HCT116 (cell line): ENCODE results near the gene NR2E3. TPM values are rescaled to one million over a fixed set of nuclear protein-coding genes. Genes with fewer than 3 reads are reported as not detected.

ENCODE experiments used
- ATAC-seq: fragments of 200-7000 bp; cut with Tn5 transposase; 2 replicates; pipeline ENCODE4 v1.9.1; 2020; ENCODE audit warnings: mild to moderate bottlenecking, moderate library complexity
- BruUV-seq: library from RNA; stranded (reverse); fragments of 400-500 nt; replicated peaks from 2 replicates; lab custom pipeline; 2021; lab: Mats Ljungman, UMichigan
- CTCF ChIA-PET: fragments of 300-600 bp; sonication (Branson Sonifier 250); formaldehyde crosslinking; loops from one replicate; lab custom pipeline; 2021; ENCODE audit warnings: antibody characterized with exemption; lab: Charles Lee
- POLR2A ChIA-PET: fragments of 300-600, 350-600 bp; sonication (Branson Sonifier 250); formaldehyde crosslinking; loops from one replicate; lab custom pipeline; 2021; ENCODE audit warnings: antibody characterized with exemption; lab: Charles Lee
- RAD21 ChIA-PET, 2 experiments: fragments of 300-600 bp; sonication (Branson Sonifier 250); formaldehyde crosslinking; loops; one replicate each; lab custom pipeline; 2023; ENCODE audit warnings: low total read pairs in 2 of 2; ENCODE audit not compliant: uncharacterized antibody in 2 of 2, unreplicated experiment in 2 of 2, low non-redundant PET in 1 of 2; lab: Charles Lee
- DNase-seq: peaks from one replicate; pipeline ENCODE4 v3.0.0-alpha.2; 2010; ENCODE audit warnings: low read depth, low spot score
- H2AFZ ChIP-seq: fragments of 200-600 bp; shearing (Covaris generic), sonication (generic); 2 replicates; pipeline ENCODE4 v1.6.1; 2017; ENCODE audit warnings: low read depth, mixed run types, mixed read lengths, antibody characterized with exemption, low read length; ENCODE audit not compliant: poor library complexity, severe bottlenecking
- H3K27ac ChIP-seq: 2 replicates; pipeline ENCODE4 v1.5.1; 2012; ENCODE audit warnings: low read depth, low read length
- H3K27me3 ChIP-seq: fragments of 200-600 bp; sonication (generic); 2 replicates; pipeline ENCODE4 v1.6.1; 2016; ENCODE audit warnings: mixed run types, low read length, mixed read lengths; ENCODE audit not compliant: insufficient read depth
- H3K36me3 ChIP-seq, 2 experiments: fragments of 200-500 bp in 1 of 2; fragments of 200-600 bp in 1 of 2; sonication (Bioruptor generic) in 1 of 2; sonication (generic) in 1 of 2; 2 replicates each; pipeline versions ENCODE4 v1.5.1 to v1.6.1; 2014 to 2016; ENCODE audit warnings: low read length in 2 of 2, inconsistent platforms in 1 of 2, mixed read lengths in 1 of 2, mixed run types in 1 of 2; ENCODE audit not compliant: insufficient read depth in 2 of 2, control insufficient read depth in 1 of 2
- H3K4me1 ChIP-seq, 2 experiments: fragments of 200-600 bp in 1 of 2; sonication (generic) in 1 of 2; 2 replicates each; pipeline versions ENCODE4 v1.5.1 to v1.6.1; 2012 to 2017; ENCODE audit warnings: low read length in 2 of 2, inconsistent platforms in 1 of 2, mild to moderate bottlenecking in 1 of 2, mixed read lengths in 1 of 2, mixed run types in 1 of 2, moderate library complexity in 1 of 2; ENCODE audit not compliant: insufficient read depth in 2 of 2, control insufficient read depth in 1 of 2
- H3K4me2 ChIP-seq: fragments of 200-600 bp; sonication (generic); 2 replicates; pipeline ENCODE4 v1.6.1; 2017; ENCODE audit warnings: mixed run types, low read length, mixed read lengths
- H3K4me3 ChIP-seq, 2 experiments: fragments of 200-600 bp in 1 of 2; sonication (generic) in 1 of 2; replicated peaks in 1 of 2; 2 replicates each; pipeline ENCODE4 v1.5.1; 2011 to 2016; ENCODE audit warnings: low read length in 2 of 2, control low read depth in 1 of 2, low read depth in 1 of 2, mild to moderate bottlenecking in 1 of 2, mixed read lengths in 1 of 2, mixed run types in 1 of 2
- H3K79me2 ChIP-seq: fragments of 200-600 bp; sonication (generic); 2 replicates; pipeline ENCODE4 v1.6.1; 2017; ENCODE audit warnings: mild to moderate bottlenecking, mixed run types, low read length, moderate library complexity, mixed read lengths; ENCODE audit not compliant: insufficient read depth
- H3K9ac ChIP-seq: fragments of 200-600 bp; sonication (generic); 2 replicates; pipeline ENCODE4 v1.6.1; 2016; ENCODE audit warnings: low read length, mixed read lengths
- H3K9me2 ChIP-seq: fragments of 200-600 bp; sonication (generic), shearing (Covaris generic); 2 replicates; pipeline ENCODE4 v1.6.1; 2017; ENCODE audit warnings: mixed run types, mild to moderate bottlenecking, moderate library complexity; ENCODE audit not compliant: insufficient read depth
- H3K9me3 ChIP-seq, 2 experiments: fragments of 200-500 bp in 1 of 2; fragments of 200-600 bp in 1 of 2; sonication (Bioruptor generic) in 1 of 2; sonication (generic) in 1 of 2; 2 replicates each; pipeline ENCODE4 v1.6.1; 2014 to 2017; ENCODE audit warnings: low read length in 2 of 2, mixed read lengths in 2 of 2, inconsistent platforms in 1 of 2, low read depth in 1 of 2, mild to moderate bottlenecking in 1 of 2, mixed run types in 1 of 2, moderate library complexity in 1 of 2; ENCODE audit not compliant: control insufficient read depth in 1 of 2, insufficient read depth in 1 of 2
- H4K20me1 ChIP-seq: fragments of 200-600 bp; sonication (generic), shearing (Covaris generic); 2 replicates; pipeline ENCODE4 v1.6.1; 2017; ENCODE audit warnings: mixed run types, mild to moderate bottlenecking, moderate library complexity; ENCODE audit not compliant: insufficient read depth
- CBX3 ChIP-seq: IDR thresholded peaks from 2 replicates; pipeline ENCODE4 v1.6.1; 2012; ENCODE audit warnings: low read depth
- CEBPB ChIP-seq: IDR thresholded peaks from 2 replicates; pipeline ENCODE4 v1.6.1; 2012; ENCODE audit warnings: low read depth
- EGR1 ChIP-seq: IDR thresholded peaks from 2 replicates; pipeline ENCODE4 v1.6.1; 2012; ENCODE audit warnings: low read depth
- ELF1 ChIP-seq: IDR thresholded peaks from 2 replicates; pipeline ENCODE4 v1.6.1; 2012; ENCODE audit warnings: low read depth, borderline replicate concordance
- EZH2phosphoT487 ChIP-seq: fragments of 200-600 bp; IDR thresholded peaks from 2 replicates; pipeline ENCODE4 v1.6.1; 2018; ENCODE audit warnings: antibody characterized with exemption, borderline replicate concordance
- FOSL1 ChIP-seq: IDR thresholded peaks from 2 replicates; pipeline ENCODE4 v1.6.1; 2012; ENCODE audit warnings: low read depth
- JUND ChIP-seq: IDR thresholded peaks from 2 replicates; pipeline ENCODE4 v1.6.1; 2012
- POLR2A ChIP-seq: IDR thresholded peaks from 2 replicates; pipeline ENCODE4 v1.7.0; 2011; ENCODE audit warnings: borderline replicate concordance; ENCODE audit not compliant: insufficient read depth, insufficient read length; ENCODE audit errors: extremely low read depth
- POLR2AphosphoS5 ChIP-seq: IDR thresholded peaks from 2 replicates; pipeline ENCODE4 v1.6.1; 2011; ENCODE audit warnings: mild to moderate bottlenecking, low read depth, low read length, moderate library complexity
- RAD21 ChIP-seq: IDR thresholded peaks from 2 replicates; pipeline ENCODE4 v1.6.1; 2012; ENCODE audit warnings: low read depth, mild to moderate bottlenecking
- SIN3A ChIP-seq: IDR thresholded peaks from 2 replicates; pipeline ENCODE4 v1.6.1; 2012; ENCODE audit warnings: low read depth
- SP1 ChIP-seq: IDR thresholded peaks from 2 replicates; pipeline ENCODE4 v1.6.1; 2012; ENCODE audit warnings: low read depth
- TCF7L2 ChIP-seq: IDR thresholded peaks from 2 replicates; pipeline ENCODE4 v1.7.0; 2011; ENCODE audit warnings: borderline replicate concordance, inconsistent platforms; ENCODE audit not compliant: insufficient read depth, insufficient read length; ENCODE audit errors: extremely low read depth
- YY1 ChIP-seq: IDR thresholded peaks from 2 replicates; pipeline ENCODE4 v1.6.1; 2011; ENCODE audit warnings: low read length, low read depth, moderate library complexity, mild to moderate bottlenecking; ENCODE audit not compliant: insufficient replicate concordance; ENCODE audit errors: extremely low read depth
- ZFX ChIP-seq: fragments of 450-650 bp; IDR thresholded peaks from 2 replicates; pipeline ENCODE4 v1.6.1; 2017
- ZNF274 ChIP-seq: fragments of 200-500 bp; sonication (Bioruptor generic); IDR thresholded peaks from 2 replicates; pipeline ENCODE4 v1.6.1; 2014; ENCODE audit warnings: mild to moderate bottlenecking, low read depth, low read length, inconsistent platforms
- intact Hi-C: fragments of 100-400 bp; cut with micrococcal nuclease; formaldehyde crosslinking; loops from 2 replicates; pipeline ENCODE4 v1.10.0; 2022
- total RNA-seq: library from RNA; stranded (reverse); gene quantifications from one replicate; pipeline ENCODE4 v1.2.1, GENCODE V29; 2021; ENCODE audit not compliant: unreplicated experiment
- TF ChIP-seq, protein P1 (sequence below), 3 experiments: fragments of 200-600 bp in 1 of 3; sonication (generic) in 1 of 3; IDR thresholded peaks in 2 of 3; conservative IDR thresholded peaks in 1 of 3; 2 replicates each; pipeline ENCODE4 v1.5.1; 2012 to 2017; ENCODE audit warnings: low read depth in 2 of 3, low read length in 2 of 3, antibody characterized with exemption in 1 of 3, borderline replicate concordance in 1 of 3, control low read depth in 1 of 3, mild to moderate bottlenecking in 1 of 3, mixed read lengths in 1 of 3, mixed run types in 1 of 3, moderate library complexity in 1 of 3; ENCODE audit not compliant: insufficient read depth in 1 of 3
- TF ChIP-seq, protein P2 (sequence below): IDR thresholded peaks from 2 replicates; pipeline ENCODE4 v1.6.1; 2012
- TF ChIP-seq, protein P3 (sequence below): IDR thresholded peaks from 2 replicates; pipeline ENCODE4 v1.6.1; 2012

Gene NR2E3
- total RNA-seq, 1 experiment from 2014 or later, result 0.59 TPM

DNA sequence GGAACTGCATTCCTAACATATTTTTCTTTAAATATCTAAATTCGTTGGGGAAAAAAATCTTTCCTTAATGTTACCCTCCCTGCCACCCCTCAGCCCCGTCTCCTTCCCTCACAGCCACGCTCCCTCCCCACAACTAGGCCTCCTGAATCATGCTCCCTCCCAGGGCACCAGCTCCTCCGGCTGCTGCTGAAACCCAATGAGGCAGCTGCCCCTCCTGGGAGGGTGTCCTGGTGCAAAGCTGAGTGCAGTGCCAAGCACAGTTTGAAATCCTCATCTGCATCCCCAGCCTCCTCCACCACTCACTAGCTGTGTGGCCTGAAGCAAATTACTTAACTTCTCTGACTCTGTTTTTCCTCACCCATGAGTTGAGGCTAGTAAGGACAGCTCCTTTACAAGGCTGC lies 2.7 kb upstream of the NR2E3 start:
- H3K9me2 ChIP-seq, result no peaks in the 10 kb centered on the region
- intact Hi-C loops, result loop anchor here (10.0 kb wide), 2 partner anchors 423 to 983 kb away; no protein-coding TSS in a partner anchor
- no peak overlapping the region for H3K27ac ChIP-seq
- TF ChIP-seq POLR2A (no peak), SP1 (no peak), RAD21 (no peak), POLR2AphosphoS5 (no peak), CBX3 (no peak)
- H3K79me2 ChIP-seq, result no peaks in the 10 kb centered on the region
- ChIA-PET RAD21 (no interaction called here), POLR2A (no interaction called here), CTCF (interaction anchor here (1.2 to 7.2 kb wide), 2 partner anchors 64 to 349 kb away, joined by 3 to 35 read pairs; no protein-coding TSS in a partner anchor)
- H4K20me1 ChIP-seq, result no peaks in the 10 kb centered on the region
- no peaks in the 10 kb centered on the region for H3K9me3 ChIP-seq
- peaks cover 4 to 6% of the 10 kb centered on the region in 2 experiments; a peak in 3 of 4 replicates for H3K4me1 ChIP-seq
- H2AFZ ChIP-seq, result no peak overlapping the region
- H3K36me3 ChIP-seq, result no peaks in the 10 kb centered on the region
- no peaks in the 10 kb centered on the region for H3K27me3 ChIP-seq
- DNase-seq, result no peak
- H3K9ac ChIP-seq, result no peak overlapping the region
- no peak overlapping the region for H3K4me2 ChIP-seq
- no TSS peak for BruUV-seq
- no peak overlapping the region for H3K4me3 ChIP-seq
- no peak for ATAC-seq

DNA sequence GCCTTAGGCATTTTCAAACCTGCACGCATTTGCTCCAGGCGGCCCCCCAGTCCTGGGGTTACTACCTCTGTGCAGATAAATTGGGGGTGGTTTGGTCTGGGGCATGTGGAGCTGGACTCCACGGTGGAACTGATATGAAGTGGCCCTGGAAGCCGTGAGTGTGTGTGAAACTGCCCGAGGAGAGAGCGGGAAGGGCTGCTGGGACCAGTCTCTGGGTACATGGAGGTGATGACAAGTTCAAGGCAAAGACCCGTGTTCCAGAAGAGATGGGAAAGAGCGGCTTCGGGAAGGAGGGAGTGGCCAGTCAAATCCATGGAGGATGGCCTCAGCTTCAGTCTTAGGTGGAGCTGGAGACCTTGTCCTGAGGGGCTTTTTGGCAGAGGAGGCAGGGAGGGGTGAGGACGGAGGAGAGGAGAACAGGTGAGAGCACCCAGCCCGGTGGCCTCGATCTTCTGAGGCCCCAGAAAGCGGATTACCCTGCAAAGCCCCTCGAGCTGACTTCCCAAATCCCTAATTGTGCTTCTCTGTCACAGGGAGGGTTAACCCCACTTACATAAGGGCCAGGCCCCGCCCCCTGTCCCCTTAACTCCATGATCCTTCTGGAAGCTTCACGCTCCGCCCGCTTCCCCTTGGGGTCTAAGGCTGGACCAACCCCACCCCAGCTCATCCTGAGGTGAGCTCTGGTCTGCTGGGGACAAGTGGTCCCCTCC lies 1.9 kb upstream of the NR2E3 start:
- Histone ChIP-seq H4K20me1 (no peaks in the 10 kb centered on the region), H3K4me2 (no peak overlapping the region), H2AFZ (no peak overlapping the region), H3K4me1 (peaks cover 4 to 6% of the 10 kb centered on the region in 2 experiments; a peak in 3 of 4 replicates), H3K27ac (no peak overlapping the region), H3K9me2 (no peaks in the 10 kb centered on the region), H3K4me3 (no peak overlapping the region), H3K36me3 (no peaks in the 10 kb centered on the region), H3K9me3 (no peaks in the 10 kb centered on the region), H3K79me2 (no peaks in the 10 kb centered on the region), H3K27me3 (no peaks in the 10 kb centered on the region), H3K9ac (no peak overlapping the region)
- BruUV-seq, result no TSS peak
- POLR2A ChIA-PET, result no interaction called here
- intact Hi-C loops, result loop anchor here (10.0 kb wide), 2 partner anchors 424 to 984 kb away; no protein-coding TSS in a partner anchor
- RAD21 ChIA-PET, result no interaction called here
- ATAC-seq, result no peak
- CTCF ChIA-PET, result interaction anchor here (1.2 to 7.2 kb wide), 2 partner anchors 65 to 348 kb away, joined by 3 to 35 read pairs; no protein-coding TSS in a partner anchor
- DNase-seq, result no peak
- no peak for TF ChIP-seq ELF1
- TF ChIP-seq, protein P1, sequence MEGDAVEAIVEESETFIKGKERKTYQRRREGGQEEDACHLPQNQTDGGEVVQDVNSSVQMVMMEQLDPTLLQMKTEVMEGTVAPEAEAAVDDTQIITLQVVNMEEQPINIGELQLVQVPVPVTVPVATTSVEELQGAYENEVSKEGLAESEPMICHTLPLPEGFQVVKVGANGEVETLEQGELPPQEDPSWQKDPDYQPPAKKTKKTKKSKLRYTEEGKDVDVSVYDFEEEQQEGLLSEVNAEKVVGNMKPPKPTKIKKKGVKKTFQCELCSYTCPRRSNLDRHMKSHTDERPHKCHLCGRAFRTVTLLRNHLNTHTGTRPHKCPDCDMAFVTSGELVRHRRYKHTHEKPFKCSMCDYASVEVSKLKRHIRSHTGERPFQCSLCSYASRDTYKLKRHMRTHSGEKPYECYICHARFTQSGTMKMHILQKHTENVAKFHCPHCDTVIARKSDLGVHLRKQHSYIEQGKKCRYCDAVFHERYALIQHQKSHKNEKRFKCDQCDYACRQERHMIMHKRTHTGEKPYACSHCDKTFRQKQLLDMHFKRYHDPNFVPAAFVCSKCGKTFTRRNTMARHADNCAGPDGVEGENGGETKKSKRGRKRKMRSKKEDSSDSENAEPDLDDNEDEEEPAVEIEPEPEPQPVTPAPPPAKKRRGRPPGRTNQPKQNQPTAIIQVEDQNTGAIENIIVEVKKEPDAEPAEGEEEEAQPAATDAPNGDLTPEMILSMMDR (IDR thresholded peaks at IDR 0.05 in 2 of 3, conservative IDR thresholded peaks at IDR 0.05 in 1 of 3; ENCODE audit: borderline replicate concordance in 1 of 3, insufficient read depth in 1 of 3, low read depth in 2 of 3, low read length in 2 of 3), result no peak
- TF ChIP-seq POLR2AphosphoS5, result no peak
- TF ChIP-seq CEBPB, result no peak
- TF ChIP-seq ZFX, result no peak
- no peak for TF ChIP-seq EGR1
- TF ChIP-seq, protein P2, sequence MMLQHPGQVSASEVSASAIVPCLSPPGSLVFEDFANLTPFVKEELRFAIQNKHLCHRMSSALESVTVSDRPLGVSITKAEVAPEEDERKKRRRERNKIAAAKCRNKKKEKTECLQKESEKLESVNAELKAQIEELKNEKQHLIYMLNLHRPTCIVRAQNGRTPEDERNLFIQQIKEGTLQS, result no peak
- no peak for TF ChIP-seq YY1
- TF ChIP-seq CBX3, result no peak
- TF ChIP-seq SP1, result no peak
- no peak for TF ChIP-seq SIN3A
- no peak for TF ChIP-seq RAD21
- TF ChIP-seq FOSL1, result no peak
- no peak for TF ChIP-seq ZNF274
- no peak for TF ChIP-seq JUND
- no peak for TF ChIP-seq EZH2phosphoT487
- TF ChIP-seq, protein P3, sequence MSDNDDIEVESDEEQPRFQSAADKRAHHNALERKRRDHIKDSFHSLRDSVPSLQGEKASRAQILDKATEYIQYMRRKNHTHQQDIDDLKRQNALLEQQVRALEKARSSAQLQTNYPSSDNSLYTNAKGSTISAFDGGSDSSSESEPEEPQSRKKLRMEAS, result no peak
- TF ChIP-seq TCF7L2, result no peak
